Measurements from ENCODE around the gene SUPT3H. TPM values are rescaled to one million over a fixed set of nuclear protein-coding genes. Genes with fewer than 3 reads are reported as not detected.

SUPT3H gene
- total RNA-seq, 1 donor from 2014 or later: 2.6 TPM

DNA sequence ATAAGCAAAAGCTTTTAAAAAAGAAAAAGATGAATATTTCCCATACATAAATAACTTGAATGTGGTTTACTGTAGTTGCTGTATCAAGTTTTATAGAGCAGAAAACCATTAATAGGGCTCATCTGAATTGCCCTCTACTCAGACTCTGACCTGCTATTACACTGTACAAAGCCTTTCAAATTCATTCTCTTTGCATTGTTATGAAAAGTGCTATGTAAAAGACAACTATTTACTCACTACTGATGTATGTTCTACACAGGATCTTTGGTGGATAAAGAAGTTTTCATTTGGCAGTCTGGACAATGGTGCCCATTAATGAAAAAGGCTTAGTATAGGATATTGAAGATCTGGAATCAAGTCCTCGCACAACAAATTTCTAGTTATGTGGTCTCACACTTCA is 248.7 kb downstream of the SUPT3H start:
- Histone ChIP-seq H3K4me3 (no peak overlapping the region), H3K27me3 (ENCODE audit: low read depth) (no peaks in the 10 kb centered on the region), H3K4me1 (peaks cover 18% of the 10 kb centered on the region), H3K9me3 (replicated peaks) (no peaks in the 10 kb centered on the region), H3K36me3 (no peaks in the 10 kb centered on the region), H3K27ac (replicated peaks) (no peak overlapping the region)
- intact Hi-C loops (cut with micrococcal nuclease): no loop called here
- TF ChIP-seq, protein P1, sequence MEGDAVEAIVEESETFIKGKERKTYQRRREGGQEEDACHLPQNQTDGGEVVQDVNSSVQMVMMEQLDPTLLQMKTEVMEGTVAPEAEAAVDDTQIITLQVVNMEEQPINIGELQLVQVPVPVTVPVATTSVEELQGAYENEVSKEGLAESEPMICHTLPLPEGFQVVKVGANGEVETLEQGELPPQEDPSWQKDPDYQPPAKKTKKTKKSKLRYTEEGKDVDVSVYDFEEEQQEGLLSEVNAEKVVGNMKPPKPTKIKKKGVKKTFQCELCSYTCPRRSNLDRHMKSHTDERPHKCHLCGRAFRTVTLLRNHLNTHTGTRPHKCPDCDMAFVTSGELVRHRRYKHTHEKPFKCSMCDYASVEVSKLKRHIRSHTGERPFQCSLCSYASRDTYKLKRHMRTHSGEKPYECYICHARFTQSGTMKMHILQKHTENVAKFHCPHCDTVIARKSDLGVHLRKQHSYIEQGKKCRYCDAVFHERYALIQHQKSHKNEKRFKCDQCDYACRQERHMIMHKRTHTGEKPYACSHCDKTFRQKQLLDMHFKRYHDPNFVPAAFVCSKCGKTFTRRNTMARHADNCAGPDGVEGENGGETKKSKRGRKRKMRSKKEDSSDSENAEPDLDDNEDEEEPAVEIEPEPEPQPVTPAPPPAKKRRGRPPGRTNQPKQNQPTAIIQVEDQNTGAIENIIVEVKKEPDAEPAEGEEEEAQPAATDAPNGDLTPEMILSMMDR (IDR thresholded peaks at IDR 0.05; ENCODE audit: borderline replicate concordance): no peak
- no peak for DNase-seq

DNA sequence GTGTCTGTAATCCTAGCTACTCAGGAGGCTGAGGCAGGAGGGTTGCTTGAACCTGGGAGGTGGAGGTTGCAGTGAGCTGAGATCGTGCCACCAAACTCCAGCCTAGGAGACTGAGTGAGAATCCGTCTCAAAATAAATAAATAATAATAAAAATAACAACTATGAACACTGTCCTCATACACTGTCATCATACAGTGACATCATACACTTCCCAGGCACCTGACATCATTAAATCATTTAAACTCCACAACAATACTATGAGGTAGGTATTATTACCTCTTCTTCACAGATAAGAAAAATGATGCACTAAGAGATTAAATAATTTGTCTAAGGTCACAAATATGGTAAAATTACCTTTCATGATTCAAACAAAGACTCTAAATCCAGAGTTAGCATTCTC is 250.5 kb downstream of the SUPT3H start:
- Histone ChIP-seq H3K4me1 (peaks cover 6% of the 10 kb centered on the region), H3K27ac (replicated peaks) (no peak overlapping the region), H3K9me3 (replicated peaks) (no peaks in the 10 kb centered on the region), H3K27me3 (ENCODE audit: low read depth) (no peaks in the 10 kb centered on the region), H3K4me3 (no peak overlapping the region), H3K36me3 (no peaks in the 10 kb centered on the region)
- intact Hi-C loops (cut with micrococcal nuclease): no loop called here
- TF ChIP-seq, protein P1 (IDR thresholded peaks at IDR 0.05; ENCODE audit: borderline replicate concordance): no peak
- no peak for DNase-seq

DNA sequence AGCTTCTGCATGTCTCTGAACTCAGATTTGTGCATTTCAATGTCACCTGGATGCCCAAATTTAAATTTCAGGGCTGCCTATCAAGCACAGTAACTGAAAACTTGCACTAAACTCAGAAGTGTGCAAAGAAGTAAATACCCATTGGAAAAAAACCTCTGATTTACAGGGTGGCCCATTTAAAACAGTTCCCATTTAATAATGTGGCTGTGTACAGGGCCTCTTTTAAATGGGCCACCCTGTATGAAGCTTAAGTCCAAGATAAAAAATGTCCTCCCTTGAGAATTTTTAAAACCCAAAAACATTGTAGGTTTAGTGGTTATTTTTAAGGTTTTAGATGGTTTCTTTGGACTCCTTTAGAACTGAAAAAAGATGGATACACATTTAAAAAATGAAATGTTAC is 251.7 kb downstream of the SUPT3H start:
- TF ChIP-seq, protein P1 (IDR thresholded peaks at IDR 0.05; ENCODE audit: borderline replicate concordance): no peak
- no peaks in the 10 kb centered on the region for H3K36me3 ChIP-seq
- H3K4me3 ChIP-seq: no peak overlapping the region
- no peak for DNase-seq
- H3K4me1 ChIP-seq: no peaks in the 10 kb centered on the region
- H3K9me3 ChIP-seq (replicated peaks): no peaks in the 10 kb centered on the region
- no peak overlapping the region for H3K27ac ChIP-seq (replicated peaks)
- intact Hi-C loops (cut with micrococcal nuclease): no loop called here
- H3K27me3 ChIP-seq (ENCODE audit: low read depth): no peaks in the 10 kb centered on the region

DNA sequence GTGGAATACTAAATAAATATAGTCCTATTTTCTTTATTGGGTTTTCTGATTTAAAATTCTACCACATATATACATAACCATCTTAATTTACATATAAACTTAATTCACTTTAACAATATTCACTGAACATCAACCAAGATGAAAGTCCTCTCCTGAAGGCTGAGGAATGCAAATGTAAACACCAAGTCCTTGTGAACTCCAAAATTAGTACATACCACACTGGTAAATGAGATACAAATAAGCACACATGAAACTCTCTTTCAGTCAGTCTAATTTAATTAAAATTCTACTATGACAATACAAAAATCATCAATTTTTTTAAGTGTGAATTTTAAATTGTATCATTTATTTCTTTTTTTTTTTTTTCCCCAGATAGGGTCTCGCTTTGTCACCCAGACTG is 254.7 kb downstream of the SUPT3H start:
- no peaks in the 10 kb centered on the region for H3K9me3 ChIP-seq (replicated peaks)
- H3K27ac ChIP-seq (replicated peaks): no peak overlapping the region
- TF ChIP-seq, protein P1 (IDR thresholded peaks at IDR 0.05; ENCODE audit: borderline replicate concordance): no peak
- no peaks in the 10 kb centered on the region for H3K27me3 ChIP-seq (ENCODE audit: low read depth)
- peaks cover 11% of the 10 kb centered on the region for H3K4me1 ChIP-seq
- no peaks in the 10 kb centered on the region for H3K36me3 ChIP-seq
- H3K4me3 ChIP-seq: no peak overlapping the region
- DNase-seq: no peak
- intact Hi-C loops (cut with micrococcal nuclease): no loop called here

DNA sequence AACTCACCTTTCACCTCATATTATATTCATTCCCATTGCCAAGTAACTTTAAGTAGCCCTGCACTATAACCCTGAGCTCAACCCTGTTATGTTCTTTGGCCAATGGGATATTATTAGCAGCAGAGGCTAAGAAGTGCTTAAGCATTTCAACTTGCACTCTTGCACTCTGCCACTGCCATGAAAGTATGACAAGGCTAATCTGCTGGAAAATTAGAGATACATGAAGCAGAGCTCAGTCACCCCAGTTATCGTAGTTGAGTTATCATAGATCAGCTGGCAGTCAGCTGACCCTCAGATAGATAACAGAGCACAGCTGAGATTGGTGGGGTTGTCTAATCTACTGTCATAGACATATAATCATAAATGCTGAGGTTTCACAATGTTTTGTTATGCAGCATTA is 259.0 kb downstream of the SUPT3H start:
- Histone ChIP-seq H3K36me3 (no peaks in the 10 kb centered on the region), H3K9me3 (replicated peaks) (no peaks in the 10 kb centered on the region), H3K4me1 (peaks cover 25% of the 10 kb centered on the region), H3K27me3 (ENCODE audit: low read depth) (no peaks in the 10 kb centered on the region), H3K27ac (replicated peaks) (peak overlapping the region; percentile 66), H3K4me3 (no peak overlapping the region)
- intact Hi-C loops (cut with micrococcal nuclease): no loop called here
- TF ChIP-seq, protein P1 (IDR thresholded peaks at IDR 0.05; ENCODE audit: borderline replicate concordance): no peak
- DNase-seq: no peak
